Tibial artery (tissue), 4 donors: Measurements from ENCODE around the gene ZNF878.
A peak's percentile ranks its signal among the peaks of the same experiment; 100 is the strongest.
"Not testable (repeated sequence)": the region's sequence is repeated elsewhere in the genome, so short reads cannot be mapped to it uniquely, and the experiment has no call there.

Experiments
- DNase-seq, 2 donors: peaks; one replicate each; pipeline ENCODE4 v3.0.0-alpha.2; 2019
- H3K27ac ChIP-seq, 2 donors: fragments of 200-600 bp; sonication (generic) in 1 of 2; 1 replicate in 1 of 2; 2 replicates in 1 of 2; pipeline ENCODE4 v1.5.1; 2018 to 2019; ENCODE audit warnings: mild to moderate bottlenecking in 1 of 2
- H3K27me3 ChIP-seq, 2 donors: fragments of 200-600 bp; sonication (generic) in 1 of 2; one replicate each; pipeline versions ENCODE4 v1.5.1 to v1.6.0; 2016 to 2019
- H3K36me3 ChIP-seq, 3 donors: fragments of 200-600 bp; sonication (generic) in 2 of 3; one replicate each; pipeline ENCODE4 v1.5.1; 2016 to 2019; ENCODE audit warnings: mild to moderate bottlenecking in 2 of 3
- H3K4me1 ChIP-seq, 4 donors: fragments of 200-600 bp; sonication (generic) in 2 of 4; 1 replicate in 3 of 4; 2 replicates in 1 of 4; pipeline ENCODE4 v1.5.1; 2016 to 2019
- H3K4me3 ChIP-seq, 2 donors: fragments of 200-600 bp; sonication (generic) in 1 of 2; 1 replicate in 1 of 2; 2 replicates in 1 of 2; pipeline ENCODE4 v1.5.1; 2018 to 2019; ENCODE audit warnings: mild to moderate bottlenecking in 2 of 2
- H3K9me3 ChIP-seq, 3 donors: fragments of 200-600 bp; sonication (generic) in 1 of 3; one replicate each; pipeline ENCODE4 v1.5.1; 2016 to 2019
- intact Hi-C: fragments of 100-400 bp; cut with DNase I; formaldehyde crosslinking; loops from one replicate; pipeline ENCODE4 v1.15.0; 2023; ENCODE audit warnings: low total_unique reads
- TF ChIP-seq, protein P1 (sequence below), 2 experiments: fragments of 200-600 bp in 1 of 2; fragments of 450-650 bp in 1 of 2; IDR thresholded peaks; one replicate each; pipeline ENCODE4 v1.5.1; 2017 to 2019; ENCODE audit warnings: antibody characterized with exemption in 2 of 2, mild to moderate bottlenecking in 1 of 2, moderate library complexity in 1 of 2

Gene ZNF878

GRCh38 chr19:12092065-12092867, 39.5 kb upstream of the ZNF878 start:
- H3K4me3 ChIP-seq = peak overlapping the region; percentile 58 to 70
- H3K9me3 ChIP-seq = no peaks in the 10 kb centered on the region
- no peaks in the 10 kb centered on the region for H3K36me3 ChIP-seq
- H3K27me3 ChIP-seq = no peaks in the 10 kb centered on the region
- H3K4me1 ChIP-seq = peaks cover 0 to 11% (median 0%) of the 10 kb centered on the region in 4 donors
- TF ChIP-seq, protein P1, sequence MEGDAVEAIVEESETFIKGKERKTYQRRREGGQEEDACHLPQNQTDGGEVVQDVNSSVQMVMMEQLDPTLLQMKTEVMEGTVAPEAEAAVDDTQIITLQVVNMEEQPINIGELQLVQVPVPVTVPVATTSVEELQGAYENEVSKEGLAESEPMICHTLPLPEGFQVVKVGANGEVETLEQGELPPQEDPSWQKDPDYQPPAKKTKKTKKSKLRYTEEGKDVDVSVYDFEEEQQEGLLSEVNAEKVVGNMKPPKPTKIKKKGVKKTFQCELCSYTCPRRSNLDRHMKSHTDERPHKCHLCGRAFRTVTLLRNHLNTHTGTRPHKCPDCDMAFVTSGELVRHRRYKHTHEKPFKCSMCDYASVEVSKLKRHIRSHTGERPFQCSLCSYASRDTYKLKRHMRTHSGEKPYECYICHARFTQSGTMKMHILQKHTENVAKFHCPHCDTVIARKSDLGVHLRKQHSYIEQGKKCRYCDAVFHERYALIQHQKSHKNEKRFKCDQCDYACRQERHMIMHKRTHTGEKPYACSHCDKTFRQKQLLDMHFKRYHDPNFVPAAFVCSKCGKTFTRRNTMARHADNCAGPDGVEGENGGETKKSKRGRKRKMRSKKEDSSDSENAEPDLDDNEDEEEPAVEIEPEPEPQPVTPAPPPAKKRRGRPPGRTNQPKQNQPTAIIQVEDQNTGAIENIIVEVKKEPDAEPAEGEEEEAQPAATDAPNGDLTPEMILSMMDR (IDR thresholded peaks at IDR 0.05) = no peak
- intact Hi-C loops = loop anchor here (5.0 kb wide), 1 partner anchor 45 kb away; no protein-coding TSS in a partner anchor
- peak; percentile 85 to 93 for DNase-seq
- H3K27ac ChIP-seq = peak overlapping the region; percentile 75 to 83

- Histone ChIP-seq H3K4me1 (peaks cover 0 to 11% (median 0%) of the 10 kb centered on the region in 4 donors), H3K9me3 (no peaks in the 10 kb centered on the region), H3K27ac (no peak overlapping the region), H3K36me3 (no peaks in the 10 kb centered on the region), H3K27me3 (no peaks in the 10 kb centered on the region), H3K4me3 (no peak overlapping the region)
- peak; percentile 51 to 83 for DNase-seq
- TF ChIP-seq, protein P1 (IDR thresholded peaks at IDR 0.05) = peak; percentile 45 to 67
- intact Hi-C loops = loop anchor here (5.0 kb wide), 1 partner anchor 46 kb away; no protein-coding TSS in a partner anchor
Observed at GRCh38 chr19:12090807-12091206, 38.0 kb upstream of the ZNF878 start.

DNA sequence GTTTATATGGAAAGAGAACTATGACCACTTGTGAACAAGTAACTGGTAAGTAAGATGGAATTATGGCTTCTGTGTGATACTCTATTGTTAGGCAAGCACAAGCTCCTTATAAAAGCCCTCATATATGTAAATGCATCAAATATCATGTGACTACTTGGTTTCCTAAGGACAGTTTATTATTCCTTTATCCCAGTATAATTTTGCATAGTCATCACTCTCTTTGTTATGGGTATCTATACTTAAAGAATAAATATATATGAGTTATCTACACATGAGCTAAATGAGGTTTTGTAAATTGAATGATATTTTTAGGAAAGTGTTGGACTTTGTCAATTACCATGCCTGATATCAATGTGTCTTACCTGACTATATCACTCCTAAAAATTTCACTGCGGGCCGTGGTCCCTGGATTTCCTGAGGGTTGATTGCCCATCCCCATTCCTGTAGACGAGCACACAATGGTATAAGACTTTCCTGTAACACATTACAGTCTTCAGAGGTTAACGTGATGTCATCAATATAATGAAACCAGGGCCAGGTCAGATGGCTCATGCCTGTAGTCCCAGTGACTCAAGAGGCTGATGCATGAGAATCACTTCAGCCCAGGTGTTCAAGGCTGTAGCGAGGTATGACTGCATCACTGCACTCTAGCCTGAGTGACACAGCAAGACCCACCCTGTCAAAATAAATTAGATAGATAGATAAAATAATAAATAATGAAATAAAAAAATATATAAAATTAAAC, 32.5 kb upstream of the ZNF878 start:
- no peak overlapping the region for H3K4me3 ChIP-seq
- H3K4me1 ChIP-seq = no peaks in the 10 kb centered on the region
- H3K36me3 ChIP-seq = peaks cover 14 to 44% (median 35%) of the 10 kb centered on the region in 3 donors
- DNase-seq = no peak
- intact Hi-C loops = no loop called here
- TF ChIP-seq, protein P1 (IDR thresholded peaks at IDR 0.05) = no peak
- H3K27me3 ChIP-seq = no peaks in the 10 kb centered on the region
- no peak overlapping the region for H3K27ac ChIP-seq
- peaks cover 5 to 37% (median 13%) of the 10 kb centered on the region in 3 donors for H3K9me3 ChIP-seq

GRCh38 chr19:12083336-12083735, 30.6 kb upstream of the ZNF878 start:
- intact Hi-C loops, H3K27ac ChIP-seq, H3K4me1 ChIP-seq, DNase-seq, H3K27me3 ChIP-seq, H3K4me3 ChIP-seq: not testable (repeated sequence)
- H3K9me3 ChIP-seq = peaks cover 14 to 56% (median 32%) of the 10 kb centered on the region in 3 donors
- peaks cover 33 to 63% (median 54%) of the 10 kb centered on the region in 3 donors for H3K36me3 ChIP-seq

DNA sequence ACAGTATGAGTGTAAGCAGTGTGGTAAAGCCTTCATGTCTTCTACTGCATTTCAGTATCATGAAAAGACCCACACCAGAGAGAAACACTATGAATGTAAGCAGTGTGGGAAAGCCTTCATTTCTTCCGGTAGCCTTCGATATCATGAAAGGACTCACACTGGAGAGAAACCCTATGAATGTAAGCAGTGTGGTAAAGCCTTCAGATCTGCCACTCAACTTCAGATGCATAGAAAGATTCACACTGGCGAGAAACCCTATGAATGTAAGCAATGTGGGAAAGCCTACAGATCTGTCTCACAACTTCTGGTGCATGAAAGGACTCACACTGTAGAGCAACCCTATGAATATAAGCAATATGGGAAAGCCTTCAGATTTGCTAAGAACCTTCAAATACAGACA, 24.6 kb upstream of the ZNF878 start:
- intact Hi-C loops = no loop called here

DNA sequence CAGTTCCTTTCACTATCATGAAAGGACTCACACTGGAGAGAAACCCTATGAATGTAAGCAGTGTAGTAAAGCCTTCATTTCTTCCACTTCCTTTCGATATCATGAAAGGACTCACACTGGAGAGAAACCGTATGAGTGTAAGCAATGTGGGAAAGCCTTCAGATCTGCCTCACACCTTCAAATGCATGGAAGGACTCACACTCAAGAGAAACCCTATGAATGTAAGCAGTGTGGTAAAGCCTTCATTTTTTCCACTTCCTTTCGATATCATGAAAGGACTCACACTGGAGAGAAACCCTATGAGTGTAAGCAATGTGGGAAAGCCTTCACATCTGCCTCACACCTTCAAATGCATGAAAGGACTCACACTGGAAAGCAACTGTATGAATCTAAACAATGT, 23.6 kb upstream of the ZNF878 start:
- Histone ChIP-seq H3K9me3 (peaks cover 48 to 99% (median 96%) of the 10 kb centered on the region in 3 donors), H3K36me3 (peaks cover 94 to 96% (median 95%) of the 10 kb centered on the region in 3 donors)
- H3K4me3 ChIP-seq, DNase-seq, H3K4me1 ChIP-seq, intact Hi-C loops, H3K27me3 ChIP-seq, H3K27ac ChIP-seq: not testable (repeated sequence)

More for the DNA sequence above, 24.6 kb upstream of the ZNF878 start:
- no peak for DNase-seq
- Histone ChIP-seq H3K36me3 (peaks cover 84 to 93% (median 89%) of the 10 kb centered on the region in 3 donors), H3K27ac (no peak overlapping the region), H3K9me3 (peaks cover 48 to 100% (median 92%) of the 10 kb centered on the region in 3 donors), H3K4me1 (no peaks in the 10 kb centered on the region), H3K27me3 (no peaks in the 10 kb centered on the region), H3K4me3 (no peak overlapping the region)
- TF ChIP-seq, protein P1 (IDR thresholded peaks at IDR 0.05) = no peak
